ENCODE data around the gene PDXP. TPM values are rescaled to one million over a fixed set of nuclear protein-coding genes. Genes with fewer than 3 reads are reported as not detected.

The PDXP gene
- total and polyA plus RNA-seq, 2 experiments from 2014 or later, result 15.0 to 55.6 TPM

- H2AFZ ChIP-seq, result no peak overlapping the region
- no peaks in the 10 kb centered on the region for H3K9me2 ChIP-seq (ENCODE audit: insufficient read depth)
- DNase-seq (ENCODE audit: low spot score) (no peak), ATAC-seq (no peak)
- no peaks in the 10 kb centered on the region for H3K36me3 ChIP-seq (ENCODE audit: insufficient read depth)
- TF ChIP-seq NANOG (IDR thresholded peaks at IDR 0.05; ENCODE audit: borderline replicate concordance), result no peak
- no peak for TF ChIP-seq ZNF331 (CRISPR knock-in tag; IDR thresholded peaks at IDR 0.05; ENCODE audit: low read depth)
- 0 out of 2 replicates have a peak, but pooled peaks have one; percentile 4 for TF ChIP-seq POLR2AphosphoS5 (IDR thresholded peaks at IDR 0.05; ENCODE audit: low read depth)
- Mint-ChIP-seq H3K27me3 (ENCODE audit: insufficient read depth, low read depth, poor library complexity) (peaks cover 12% of the 10 kb centered on the region), H3K27ac (no peak overlapping the region), H3K9me3 (no peaks in the 10 kb centered on the region), H3K4me1 (peaks cover 22% of the 10 kb centered on the region), H3K36me3 (ENCODE audit: low read depth) (no peaks in the 10 kb centered on the region), H3K4me3 (no peak overlapping the region)
- no peak overlapping the region for H3K27ac ChIP-seq (ENCODE audit: low read depth)
- H3K4me1 ChIP-seq (ENCODE audit: insufficient read depth), result peaks cover 22% of the 10 kb centered on the region
- H3K79me2 ChIP-seq (replicated peaks; ENCODE audit: insufficient read depth), result no peaks in the 10 kb centered on the region
- peaks cover 16% of the 10 kb centered on the region for H3F3A ChIP-seq (replicated peaks; ENCODE audit: low read depth)
- no peaks in the 10 kb centered on the region; the same call in 1 of the 2 replicates for H4K20me1 ChIP-seq (replicated peaks; ENCODE audit: insufficient read depth)
- H3K4me2 ChIP-seq, result no peak overlapping the region
- H3K27me3 ChIP-seq (ENCODE audit: insufficient read depth), result no peaks in the 10 kb centered on the region
- H3K4me3 ChIP-seq, result no peak overlapping the region
Observed at GRCh38 chr22:37631448-37632173, 26.9 kb upstream of the PDXP start.

GRCh38 chr22:37632174-37633088, 26.1 kb upstream of the PDXP start:
- no peak overlapping the region for H2AFZ ChIP-seq
- peaks cover 27% of the 10 kb centered on the region for H3K4me1 ChIP-seq (ENCODE audit: insufficient read depth)
- H3K27me3 ChIP-seq (ENCODE audit: insufficient read depth), result no peaks in the 10 kb centered on the region
- peaks cover 19% of the 10 kb centered on the region for H3F3A ChIP-seq (replicated peaks; ENCODE audit: low read depth)
- DNase-seq (ENCODE audit: low spot score), result no peak
- ATAC-seq, result no peak
- Mint-ChIP-seq H3K4me3 (no peak overlapping the region), H3K36me3 (ENCODE audit: low read depth) (no peaks in the 10 kb centered on the region), H3K27ac (no peak overlapping the region), H3K27me3 (ENCODE audit: insufficient read depth, low read depth, poor library complexity) (peaks cover 16% of the 10 kb centered on the region), H3K9me3 (no peaks in the 10 kb centered on the region), H3K4me1 (peaks cover 28% of the 10 kb centered on the region)
- no peaks in the 10 kb centered on the region for H3K36me3 ChIP-seq (ENCODE audit: insufficient read depth)
- H3K27ac ChIP-seq (ENCODE audit: low read depth), result no peak overlapping the region
- H4K20me1 ChIP-seq (replicated peaks; ENCODE audit: insufficient read depth), result no peaks in the 10 kb centered on the region; the same call in 1 of the 2 replicates
- H3K4me3 ChIP-seq, result no peak overlapping the region
- no peaks in the 10 kb centered on the region for H3K9me2 ChIP-seq (ENCODE audit: insufficient read depth)
- H3K79me2 ChIP-seq (replicated peaks; ENCODE audit: insufficient read depth), result no peaks in the 10 kb centered on the region
- TF ChIP-seq POLR2AphosphoS5 (IDR thresholded peaks at IDR 0.05; ENCODE audit: low read depth) (no peak), ZNF331 (CRISPR knock-in tag; IDR thresholded peaks at IDR 0.05; ENCODE audit: low read depth) (no peak), JUNB (IDR thresholded peaks at IDR 0.05; ENCODE audit: unreplicated experiment) (no peak), CREB1 (CRISPR knock-in tag; IDR thresholded peaks at IDR 0.05; ENCODE audit: low read depth) (no peak), EZH2phosphoT487 (IDR thresholded peaks at IDR 0.05; ENCODE audit: unreplicated experiment) (no peak), REST (IDR thresholded peaks at IDR 0.05; ENCODE audit: unreplicated experiment) (no peak), ZNF462 (CRISPR knock-in tag; IDR thresholded peaks at IDR 0.05) (no peak)
- H3K4me2 ChIP-seq, result peak overlapping the region; percentile 79; the same call in 1 of the 2 replicates

Measured in GM23338 (cell line).